ENCODE data around the gene SLC44A5.

- TF ChIP-seq POLR2A (IDR thresholded peaks at IDR 0.05) (no peak), POLR2AphosphoS5 (IDR thresholded peaks at IDR 0.05; ENCODE audit: insufficient read depth in 1 of 2, low read depth in 1 of 2) (no peak)
- TF ChIP-seq, protein P1, sequence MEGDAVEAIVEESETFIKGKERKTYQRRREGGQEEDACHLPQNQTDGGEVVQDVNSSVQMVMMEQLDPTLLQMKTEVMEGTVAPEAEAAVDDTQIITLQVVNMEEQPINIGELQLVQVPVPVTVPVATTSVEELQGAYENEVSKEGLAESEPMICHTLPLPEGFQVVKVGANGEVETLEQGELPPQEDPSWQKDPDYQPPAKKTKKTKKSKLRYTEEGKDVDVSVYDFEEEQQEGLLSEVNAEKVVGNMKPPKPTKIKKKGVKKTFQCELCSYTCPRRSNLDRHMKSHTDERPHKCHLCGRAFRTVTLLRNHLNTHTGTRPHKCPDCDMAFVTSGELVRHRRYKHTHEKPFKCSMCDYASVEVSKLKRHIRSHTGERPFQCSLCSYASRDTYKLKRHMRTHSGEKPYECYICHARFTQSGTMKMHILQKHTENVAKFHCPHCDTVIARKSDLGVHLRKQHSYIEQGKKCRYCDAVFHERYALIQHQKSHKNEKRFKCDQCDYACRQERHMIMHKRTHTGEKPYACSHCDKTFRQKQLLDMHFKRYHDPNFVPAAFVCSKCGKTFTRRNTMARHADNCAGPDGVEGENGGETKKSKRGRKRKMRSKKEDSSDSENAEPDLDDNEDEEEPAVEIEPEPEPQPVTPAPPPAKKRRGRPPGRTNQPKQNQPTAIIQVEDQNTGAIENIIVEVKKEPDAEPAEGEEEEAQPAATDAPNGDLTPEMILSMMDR (IDR thresholded peaks at IDR 0.05): no peak
Observed at GRCh38 chr1:75640137-75640536, 29.2 kb upstream of the SLC44A5 start.
